Right ventricle myocardium inferior (tissue), 1 donor: ENCODE results near the gene IPPK. TPM values are rescaled to one million over a fixed set of nuclear protein-coding genes. Genes with fewer than 3 reads are reported as not detected.
A peak's percentile ranks its signal among the peaks of the same experiment; 100 is the strongest.
"Not testable (repeated sequence)": the region's sequence is repeated elsewhere in the genome, so short reads cannot be mapped to it uniquely, and the experiment has no call there.

Source experiments
- ATAC-seq: fragments of 200-7000 bp; cut with Tn5 transposase; one replicate; pipeline ENCODE4 v1.9.1; 2020; ENCODE audit warnings: mild to moderate bottlenecking, moderate library complexity
- DNase-seq: peaks from one replicate; pipeline ENCODE4 v3.0.0; 2021; ENCODE audit errors: missing footprints
- intact Hi-C: fragments of 100-400 bp; cut with DNase I; formaldehyde crosslinking; loops from one replicate; pipeline ENCODE4 v1.11.0; 2022
- total RNA-seq: library from RNA; stranded (reverse); fragmentation: NEBNext Ultra II Directional; extraction: Animal tissue kit (Norgen Biotek cat#: 25700); gene quantifications from one replicate; pipeline ENCODE4 v1.2.1, GENCODE V29; 2021
- donor health status: DM: no; HTN: yes; CAD: no; lungs with severe emphysema.

Gene IPPK
- total RNA-seq, 1 donor from 2014 or later = 5.9 TPM

DNA sequence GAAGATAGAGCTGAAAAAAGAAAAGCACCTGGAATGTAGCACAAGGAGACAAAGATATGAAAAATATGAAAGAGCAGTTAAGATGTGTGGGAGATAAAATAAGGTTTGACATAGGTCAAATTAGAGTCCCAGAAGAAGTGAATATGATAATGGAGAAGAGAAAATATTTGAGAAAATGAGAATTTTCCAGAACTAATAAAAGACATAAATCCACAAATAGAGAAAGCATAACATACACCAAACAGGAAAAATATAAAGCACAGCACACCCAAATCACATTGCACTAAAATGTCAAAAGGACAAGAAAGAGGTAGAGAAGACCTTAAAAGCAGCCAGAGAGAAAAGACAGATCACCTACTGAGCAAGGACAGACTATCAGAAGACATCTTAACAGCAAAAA, 43.4 kb downstream of the IPPK start:
- ATAC-seq = no peak
- DNase-seq = no peak
- intact Hi-C loops = no loop called here

DNA sequence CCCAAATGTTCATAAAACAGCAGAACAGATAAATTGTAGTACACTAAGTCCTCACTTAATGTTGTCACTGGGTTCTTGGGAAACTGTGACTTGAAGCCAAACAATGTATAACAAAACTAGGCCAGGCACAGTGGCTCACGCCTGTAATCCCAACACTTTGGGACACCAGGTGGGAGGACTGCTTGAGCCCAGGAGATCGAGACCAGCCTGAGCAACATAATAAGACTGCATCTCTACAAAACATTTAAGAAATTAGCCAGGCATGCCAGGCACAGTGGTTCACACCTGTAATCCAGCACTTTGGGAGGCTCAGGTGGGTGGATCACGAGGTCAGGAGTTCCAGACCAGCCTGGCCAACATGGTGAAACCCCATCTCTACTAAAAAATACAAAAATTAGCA, 46.0 kb downstream of the IPPK start:
- ATAC-seq = not testable (repeated sequence)

DNA sequence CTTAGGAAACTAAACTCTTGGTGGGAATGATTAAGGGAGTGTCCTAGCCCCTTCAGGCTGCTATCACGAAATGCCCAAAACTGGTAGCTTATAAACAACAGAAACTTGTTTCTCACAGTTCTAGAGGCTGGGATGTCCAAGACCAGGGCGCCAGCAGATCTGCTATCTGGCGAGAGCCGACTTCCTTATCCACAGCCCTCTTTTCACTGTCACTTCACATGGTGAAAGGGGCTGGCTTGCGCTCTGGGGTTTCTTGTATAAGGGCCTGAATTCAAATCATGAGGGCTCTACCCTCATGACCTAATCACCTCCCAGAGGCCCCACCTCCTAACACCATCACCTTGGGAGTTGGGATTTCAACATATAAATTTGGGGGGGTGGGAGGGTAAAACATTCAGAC, 49.1 kb downstream of the IPPK start:
- DNase-seq = no peak
- peak; percentile 33 for ATAC-seq
- intact Hi-C loops = no loop called here

More for the DNA sequence above, 46.0 kb downstream of the IPPK start:
- intact Hi-C loops, DNase-seq: not testable (repeated sequence)

DNA sequence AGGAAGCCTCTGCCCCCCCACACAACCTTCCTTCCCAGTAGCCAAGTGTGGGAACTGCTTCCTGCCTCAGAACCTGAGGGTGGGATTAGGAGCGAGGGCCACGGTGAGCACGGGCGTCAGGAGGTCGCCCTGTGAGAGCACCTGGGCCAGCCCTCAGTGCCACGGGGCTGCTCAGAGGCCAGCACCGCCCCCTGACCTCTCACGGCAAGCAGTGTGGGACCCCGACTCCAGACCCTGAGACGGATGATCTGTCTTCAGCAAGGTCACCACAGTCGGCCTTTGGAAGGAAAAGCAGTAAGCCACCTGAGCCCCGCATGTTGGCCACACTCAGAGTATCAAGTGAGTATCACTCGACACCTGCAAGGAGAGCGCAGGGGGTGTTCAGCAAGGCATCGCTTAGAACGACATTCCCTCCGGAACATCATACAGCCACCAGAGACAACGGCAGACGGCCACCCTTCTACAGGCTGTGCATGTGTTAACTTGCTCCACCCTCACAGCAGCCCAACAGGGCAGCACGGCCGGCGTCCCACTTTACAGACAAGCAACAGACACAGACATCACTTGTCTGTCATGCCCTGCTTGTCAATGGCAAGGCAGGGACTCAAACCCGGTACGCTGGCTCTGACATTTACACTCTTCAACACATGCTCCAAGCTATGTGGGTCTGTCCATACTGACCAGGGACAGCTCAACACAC, 50.2 kb downstream of the IPPK start:
- DNase-seq = no peak
- ATAC-seq = no peak
- intact Hi-C loops = loop anchor here (10.0 kb wide), 1 partner anchor 115 kb away; no protein-coding TSS in a partner anchor

DNA sequence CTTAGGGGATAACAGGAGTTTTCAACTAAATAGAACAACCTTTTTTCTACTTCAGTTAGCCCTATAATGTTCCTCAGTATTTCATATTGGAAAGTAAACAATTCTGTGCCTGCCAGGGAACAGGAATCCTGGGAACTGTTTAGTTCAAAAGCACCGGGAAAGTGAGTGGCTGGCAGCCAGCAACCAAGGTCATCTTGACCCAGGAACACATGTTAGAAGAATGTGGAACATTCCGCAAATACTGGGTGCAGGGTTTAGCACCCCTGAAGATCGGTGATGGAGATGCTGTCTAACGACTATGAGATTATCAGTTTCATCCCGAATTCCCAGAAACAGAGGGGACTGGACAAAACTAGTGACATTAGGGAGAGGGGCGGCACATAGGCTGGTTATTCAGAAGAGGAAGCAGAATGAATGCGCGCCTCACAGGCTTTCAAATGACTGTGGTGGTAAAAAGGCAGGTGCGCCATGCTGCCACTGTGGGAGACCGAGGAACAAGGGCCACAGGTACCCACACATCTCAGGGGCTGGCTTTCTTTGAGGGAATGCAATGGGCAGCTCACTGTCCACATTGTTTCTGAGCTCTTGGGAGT, 51.2 kb downstream of the IPPK start:
- DNase-seq = no peak
- intact Hi-C loops = loop anchor here (10.0 kb wide), 1 partner anchor 114 kb away; no protein-coding TSS in a partner anchor
- ATAC-seq = no peak

DNA sequence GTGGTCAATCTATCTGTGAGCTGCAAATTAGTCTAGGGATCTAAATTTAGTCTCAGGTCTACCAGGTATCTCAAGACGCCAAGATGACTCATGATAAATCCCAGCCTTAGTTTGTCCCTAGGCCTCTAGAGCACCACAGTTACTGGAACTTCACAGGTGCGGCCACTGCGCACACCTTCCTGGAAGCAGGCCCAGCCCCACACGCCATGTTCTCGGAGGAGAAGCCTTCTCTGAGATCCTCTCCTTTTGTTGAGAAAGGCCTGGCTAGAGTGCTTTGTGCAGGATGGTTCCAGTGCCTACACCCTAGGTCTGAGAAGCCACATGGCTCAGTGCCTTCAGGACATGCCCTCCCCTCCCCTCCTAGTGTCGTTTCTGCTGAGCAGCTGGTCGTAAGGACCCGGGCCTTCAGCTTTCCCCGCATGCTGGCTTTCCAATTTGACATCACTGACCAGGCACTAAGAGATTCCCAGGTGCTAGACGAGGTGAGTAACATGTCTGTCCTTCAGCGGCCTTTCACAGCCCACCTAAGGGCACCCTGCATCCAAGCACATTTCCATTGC, 51.9 kb downstream of the IPPK start:
- intact Hi-C loops = loop anchor here (10.0 kb wide), 1 partner anchor 113 kb away; no protein-coding TSS in a partner anchor
- ATAC-seq = no peak
- no peak for DNase-seq

DNA sequence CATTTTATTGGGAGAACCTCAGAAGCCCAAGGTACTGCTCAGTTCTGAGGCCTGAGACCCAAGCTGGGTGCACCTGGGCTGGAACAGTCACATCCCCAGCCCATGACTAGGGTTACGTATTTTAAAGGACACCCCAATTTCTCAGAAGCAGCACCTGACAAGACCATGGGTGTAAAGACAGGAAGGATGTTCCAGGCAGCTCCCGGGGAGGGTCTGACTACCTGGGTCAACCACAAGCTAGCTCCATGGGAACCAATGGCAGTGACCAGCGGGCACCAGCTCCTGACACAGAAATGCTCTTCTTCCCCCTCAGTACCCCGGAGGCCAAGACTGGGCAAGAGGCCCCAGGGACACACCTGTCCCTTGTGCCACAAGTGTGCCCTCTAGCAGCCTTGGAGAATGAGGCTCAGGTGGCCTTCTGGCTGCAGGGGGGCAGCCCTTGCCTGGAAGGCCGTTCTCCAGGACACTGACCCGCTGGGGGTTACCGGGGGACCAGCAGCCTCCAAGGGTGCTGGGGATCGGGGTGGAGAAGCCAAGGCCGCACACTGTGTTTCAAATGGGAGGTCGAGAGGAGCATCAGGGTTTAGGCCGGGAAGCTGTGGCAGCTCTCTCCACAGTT, 52.6 kb downstream of the IPPK start:
- ATAC-seq (no peak), DNase-seq (no peak)
- intact Hi-C loops = loop anchor here (10.0 kb wide), 1 partner anchor 113 kb away; no protein-coding TSS in a partner anchor

DNA sequence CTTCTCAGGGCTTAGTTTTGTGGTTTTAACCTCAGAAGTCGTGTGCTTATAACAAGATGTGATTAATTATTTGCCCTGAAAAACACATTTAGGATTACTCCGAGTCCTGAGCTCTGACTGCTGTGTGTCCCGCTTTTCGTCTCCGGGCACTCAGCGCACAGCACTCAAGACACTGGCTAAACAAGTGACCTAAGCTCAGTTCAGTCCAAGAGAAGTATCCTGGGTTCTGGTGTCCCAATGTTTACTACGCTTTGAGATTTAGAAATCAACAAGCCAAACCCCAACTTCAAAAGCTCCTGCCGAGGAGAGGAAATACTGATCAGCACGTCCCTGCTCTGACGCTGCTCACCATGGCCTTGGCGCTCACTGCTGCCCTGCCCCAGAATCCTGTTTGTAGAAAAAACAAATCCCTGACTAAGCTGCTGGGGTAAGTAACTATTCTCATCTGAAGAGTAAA, 53.2 kb downstream of the IPPK start:
- intact Hi-C loops = loop anchor here (10.0 kb wide), 1 partner anchor 112 kb away; no protein-coding TSS in a partner anchor
- ATAC-seq (peak; percentile 27), DNase-seq (no peak)

DNA sequence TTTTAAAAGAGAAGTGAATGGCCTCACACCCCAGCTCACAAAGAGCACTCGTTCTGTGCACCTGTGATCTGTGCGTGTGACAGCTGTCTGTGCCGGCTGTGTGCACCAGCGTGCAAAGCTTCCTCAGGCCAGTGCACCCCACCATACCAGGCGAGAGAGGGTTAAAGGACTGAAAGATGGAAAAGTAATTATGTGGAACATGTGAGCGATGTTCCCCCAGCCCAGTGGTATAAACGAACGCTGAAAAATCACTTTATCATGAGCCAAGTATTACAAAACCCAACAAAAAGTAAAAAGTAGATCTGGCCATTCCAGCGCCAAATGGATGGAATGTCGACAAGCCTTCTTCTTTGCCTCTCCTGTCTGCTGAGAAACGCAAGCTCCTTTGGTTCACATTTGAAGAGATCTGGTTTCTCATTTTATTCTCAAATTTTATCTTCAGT, 53.7 kb downstream of the IPPK start:
- intact Hi-C loops = loop anchor here (10.0 kb wide), 1 partner anchor 111 kb away; no protein-coding TSS in a partner anchor
- ATAC-seq = peak; percentile 18
- no peak for DNase-seq

DNA sequence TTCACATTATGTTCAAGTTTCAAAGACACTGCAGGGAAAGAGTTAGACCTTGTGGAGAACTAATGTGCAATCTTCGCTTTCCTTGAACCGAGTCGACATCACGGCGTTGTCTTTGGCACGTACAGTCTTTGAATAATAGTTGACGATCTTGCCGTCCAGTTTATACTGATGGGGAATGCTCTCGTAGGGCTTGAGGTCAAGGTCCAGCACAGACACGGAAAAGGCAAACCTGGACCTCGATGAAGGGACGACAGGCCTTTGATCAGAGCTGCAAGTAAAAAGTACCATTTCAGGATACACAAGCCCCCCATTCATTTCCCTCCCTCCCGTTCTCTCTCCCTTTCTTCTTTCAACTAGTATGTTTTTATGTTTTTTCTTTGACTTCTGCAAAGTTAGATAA, 54.1 kb downstream of the IPPK start:
- intact Hi-C loops = loop anchor here (10.0 kb wide), 1 partner anchor 111 kb away; no protein-coding TSS in a partner anchor
- DNase-seq = no peak
- ATAC-seq = no peak

DNA sequence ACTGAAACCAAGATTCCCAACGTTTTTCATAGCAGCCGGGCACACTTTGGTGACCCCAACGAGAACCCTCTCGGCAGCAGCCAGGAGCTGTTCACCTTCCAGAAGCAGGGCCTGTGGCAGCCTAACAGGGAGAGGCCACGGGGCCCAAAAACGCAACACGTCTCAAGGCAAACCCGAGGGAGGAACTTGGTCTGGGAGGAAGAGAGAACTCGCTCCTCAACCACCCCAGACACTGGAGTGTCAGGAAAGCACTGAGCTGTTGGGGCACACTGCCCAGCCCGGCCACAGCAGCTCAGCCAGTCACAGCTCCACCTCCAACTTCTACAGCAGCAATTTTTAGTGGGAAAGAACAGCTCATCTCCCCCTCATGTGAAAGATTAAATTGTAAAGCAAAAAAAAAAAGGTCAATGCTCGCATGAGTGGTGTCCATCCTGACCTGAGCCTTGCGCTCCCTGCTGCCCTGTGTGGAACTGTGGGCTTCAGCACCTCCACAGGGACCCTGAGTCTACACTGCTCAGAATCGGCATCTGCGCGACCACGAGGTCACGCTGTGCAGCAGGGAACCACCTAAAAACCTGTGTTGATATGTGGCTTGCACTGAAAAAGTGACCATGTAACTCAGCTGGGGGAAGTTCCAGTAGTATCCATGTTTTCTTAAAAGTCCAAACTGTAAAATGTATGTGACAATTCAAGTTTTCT, 55.0 kb downstream of the IPPK start:
- ATAC-seq = no peak
- DNase-seq = no peak
- intact Hi-C loops = loop anchor here (10.0 kb wide), 1 partner anchor 110 kb away; no protein-coding TSS in a partner anchor

DNA sequence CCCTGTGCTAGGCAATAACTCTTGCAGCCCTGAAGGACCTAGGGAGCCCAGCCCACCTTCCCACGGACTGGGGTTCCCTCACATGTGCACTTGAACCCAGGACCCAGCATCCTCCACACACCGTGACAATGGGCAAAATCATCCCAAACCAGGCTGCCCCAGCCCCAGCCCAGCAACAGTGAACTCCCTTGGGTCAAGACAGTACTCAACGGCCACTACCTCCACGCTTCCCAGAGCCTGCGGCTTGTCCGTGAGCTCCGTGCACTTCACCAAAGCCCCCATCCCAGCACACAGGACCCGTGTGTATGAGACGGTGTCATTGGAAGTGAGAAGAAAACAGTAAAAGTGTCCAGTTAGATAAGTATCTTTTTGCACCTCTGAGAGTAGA, 55.8 kb downstream of the IPPK start:
- no peak for ATAC-seq
- intact Hi-C loops = loop anchor here (10.0 kb wide), 1 partner anchor 109 kb away; no protein-coding TSS in a partner anchor

DNA sequence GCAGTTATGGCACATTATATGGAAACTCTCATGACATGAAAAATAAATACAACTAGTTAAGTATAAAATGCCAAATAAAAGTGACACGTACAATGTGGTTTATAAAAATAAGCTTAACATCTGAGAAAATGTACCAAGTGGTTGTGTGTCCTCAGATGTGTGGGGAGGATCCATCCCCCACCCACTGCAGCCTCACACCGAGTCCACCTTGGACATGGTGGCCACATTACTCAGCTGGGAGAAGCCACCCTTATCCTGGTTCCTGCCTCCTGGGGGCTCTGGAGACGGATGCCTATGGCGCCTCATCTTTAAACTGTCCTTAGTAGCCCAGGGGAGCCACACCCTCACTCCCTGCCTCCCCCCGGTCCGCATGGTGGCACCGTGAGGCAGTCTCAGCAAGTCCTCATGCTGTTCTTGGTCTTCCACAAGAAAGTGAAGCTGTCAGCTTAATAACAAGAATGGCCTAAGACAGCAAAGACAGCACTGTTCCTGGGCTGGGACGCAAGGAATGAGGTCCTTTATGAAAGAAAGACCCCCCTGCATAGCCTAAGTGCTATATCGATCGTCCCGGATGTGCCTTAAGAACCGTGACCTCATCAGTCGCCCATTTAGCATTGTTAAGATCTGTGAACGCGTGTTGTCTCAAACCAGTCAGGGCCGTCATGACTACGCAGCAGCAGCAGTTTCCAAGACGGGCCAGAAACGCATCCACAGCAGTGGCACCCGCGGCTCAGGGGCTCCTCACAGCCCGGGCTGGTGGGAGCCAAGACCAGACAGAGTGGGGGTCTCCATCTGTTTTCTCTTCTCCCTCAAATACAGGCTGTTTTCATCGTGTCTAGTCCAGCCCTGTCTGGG, 56.4 kb downstream of the IPPK start:
- intact Hi-C loops = loop anchor here (10.0 kb wide), 1 partner anchor 109 kb away; no protein-coding TSS in a partner anchor
- no peak for ATAC-seq
- no peak for DNase-seq

More for the DNA sequence above, 55.8 kb downstream of the IPPK start:
- no peak for DNase-seq

DNA sequence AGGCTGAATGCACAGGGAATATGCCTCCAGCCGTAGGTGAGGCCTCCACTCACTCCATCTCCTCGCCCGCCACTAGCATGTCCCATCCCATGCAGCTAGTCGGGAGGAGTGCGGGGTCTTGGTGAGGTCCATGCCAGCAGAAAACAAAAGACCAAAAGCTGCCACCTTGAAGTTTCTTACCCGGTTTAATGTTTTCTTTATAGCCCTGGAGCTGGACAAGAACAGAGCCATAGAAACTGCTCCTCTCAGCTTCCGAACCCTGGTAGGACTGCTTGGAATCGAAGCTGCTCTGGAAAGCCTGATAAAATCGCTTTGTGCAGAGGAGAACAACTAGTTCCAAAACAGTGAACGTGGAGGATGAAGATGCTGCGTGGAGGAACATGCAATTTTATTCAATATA, 57.1 kb downstream of the IPPK start:
- no peak for DNase-seq
- ATAC-seq = no peak
- intact Hi-C loops = loop anchor here (10.0 kb wide), 1 partner anchor 108 kb away; no protein-coding TSS in a partner anchor

DNA sequence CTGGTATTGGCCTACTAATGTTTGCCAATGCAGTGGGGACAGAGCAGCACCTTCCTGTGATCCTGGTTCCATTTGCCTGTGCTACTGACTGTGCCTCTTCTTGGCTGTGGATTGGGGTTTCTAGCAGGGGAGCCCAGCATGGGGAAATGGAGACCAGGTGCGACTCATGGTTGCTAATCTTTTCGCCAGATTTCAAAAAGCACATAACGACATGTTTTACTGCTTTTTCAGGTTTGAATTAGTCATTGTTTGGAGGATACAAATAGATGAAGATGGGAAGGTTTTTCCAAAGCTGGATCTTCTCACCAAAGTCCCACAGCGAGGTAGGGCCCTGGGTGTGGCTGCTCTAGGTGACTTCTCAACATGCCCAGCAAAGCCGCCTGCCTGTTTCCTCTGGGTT, 57.6 kb downstream of the IPPK start:
- intact Hi-C loops = loop anchor here (10.0 kb wide), 1 partner anchor 107 kb away; no protein-coding TSS in a partner anchor
- ATAC-seq (no peak), DNase-seq (no peak)

DNA sequence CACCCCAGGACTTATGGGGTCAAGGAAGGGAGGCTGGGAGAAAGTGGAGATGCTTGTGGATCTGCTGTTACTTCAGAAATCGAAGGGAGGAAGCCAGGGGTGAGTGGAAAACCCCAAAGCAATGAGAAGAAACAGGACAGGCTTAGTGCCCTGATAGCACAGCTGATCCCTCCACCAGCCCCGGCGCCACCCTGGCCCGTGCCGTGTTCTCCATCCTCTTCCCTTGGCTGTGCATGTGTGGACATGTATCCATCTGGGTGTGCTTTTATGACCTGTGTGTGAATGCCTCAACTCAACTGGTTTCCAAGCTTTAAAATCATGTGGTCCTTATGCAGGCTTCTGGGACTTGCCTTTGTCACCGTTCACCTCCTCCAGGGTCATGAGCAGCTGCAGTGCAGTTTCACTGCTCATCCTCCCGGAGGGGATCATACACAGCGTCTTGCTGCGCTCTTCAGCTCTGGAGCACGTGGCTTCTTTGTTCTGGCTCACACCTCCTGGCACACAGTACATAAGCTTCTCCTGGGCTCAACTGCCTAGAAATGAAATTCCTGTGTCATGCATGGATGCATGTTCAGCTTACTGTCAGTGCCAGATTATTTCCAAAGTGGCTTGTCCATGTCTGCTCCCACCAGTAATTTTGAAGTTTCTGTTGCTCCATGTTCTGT, 58.2 kb downstream of the IPPK start:
- intact Hi-C loops = loop anchor here (10.0 kb wide), 1 partner anchor 107 kb away; no protein-coding TSS in a partner anchor
- ATAC-seq = no peak
- DNase-seq = no peak
